GM21737 (cell line): ENCODE measurements around the gene MED4.

ENCODE experiments used
- ATAC-seq: cut with Tn5 transposase; IDR thresholded peaks from one replicate; pipeline ENCODE4 v1.9.1; 2021; ENCODE audit warnings: mild to moderate bottlenecking, moderate library complexity; ENCODE audit not compliant: unreplicated experiment

Gene MED4

DNA sequence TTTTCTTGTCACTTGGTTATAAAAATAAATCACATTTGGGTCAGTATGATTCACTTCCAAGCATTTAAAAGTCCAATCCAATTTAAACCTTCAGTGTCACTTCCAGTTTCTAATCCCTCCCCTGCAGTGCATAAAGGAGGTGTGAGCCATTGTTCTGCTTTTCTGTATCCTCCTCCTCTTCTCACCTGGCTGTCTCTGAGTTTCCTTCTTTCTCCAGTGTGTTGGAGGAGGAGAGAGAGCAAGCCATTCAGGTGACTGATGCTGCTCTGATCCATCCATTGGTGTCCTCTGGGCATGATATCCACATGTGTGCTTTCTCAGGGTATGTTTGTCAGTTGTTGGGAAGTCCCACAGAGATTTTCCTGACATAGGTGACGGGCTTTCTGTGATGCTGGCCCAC is 56.1 kb downstream of the MED4 start:
- ATAC-seq = no peak

DNA sequence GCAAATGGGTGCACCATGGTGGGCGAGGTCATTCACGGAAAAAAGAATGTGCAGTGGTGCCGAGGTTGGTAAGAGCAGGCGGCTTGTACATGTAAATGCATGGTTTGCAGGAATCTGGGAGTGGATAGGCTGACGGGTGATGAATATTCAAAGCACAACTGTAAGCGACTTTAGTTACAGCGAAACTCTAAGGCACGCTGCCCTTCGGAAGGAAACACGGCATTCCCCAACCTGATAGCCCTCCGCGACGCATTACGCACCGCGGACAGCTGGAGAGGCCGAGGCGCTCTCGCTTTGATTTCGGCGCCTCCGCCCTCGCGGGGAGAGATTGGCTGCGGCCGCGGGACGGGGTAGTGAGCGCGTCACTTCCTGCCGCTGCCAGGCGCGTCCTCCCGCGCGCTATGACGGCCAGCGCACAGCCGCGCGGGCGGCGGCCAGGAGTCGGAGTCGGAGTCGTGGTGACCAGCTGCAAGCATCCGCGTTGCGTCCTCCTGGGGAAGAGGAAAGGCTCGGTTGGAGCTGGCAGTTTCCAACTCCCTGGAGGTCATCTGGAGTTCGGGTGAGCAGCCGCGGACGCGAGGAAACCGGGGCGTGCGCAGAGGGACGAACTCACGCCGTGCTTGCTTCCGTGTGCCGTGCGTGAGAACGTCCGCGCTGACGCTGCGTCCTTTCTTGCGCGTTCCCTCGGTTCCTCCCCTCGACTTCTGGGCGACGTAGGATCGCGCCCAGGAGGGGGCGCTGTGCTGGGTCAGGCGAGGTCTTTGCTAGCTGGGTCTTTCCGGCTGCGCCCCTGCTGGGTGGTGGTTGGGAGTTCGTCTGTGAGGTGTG is 57.3 kb downstream of the MED4 start, which contains the start of gene NUDT15:
Gene NUDT15, plus strand, starts transcription at position 381 of the 828 bp plus-strand sequence. Its CDS starts 21 bp downstream, at position 402.
- peak; percentile 92 for ATAC-seq

DNA sequence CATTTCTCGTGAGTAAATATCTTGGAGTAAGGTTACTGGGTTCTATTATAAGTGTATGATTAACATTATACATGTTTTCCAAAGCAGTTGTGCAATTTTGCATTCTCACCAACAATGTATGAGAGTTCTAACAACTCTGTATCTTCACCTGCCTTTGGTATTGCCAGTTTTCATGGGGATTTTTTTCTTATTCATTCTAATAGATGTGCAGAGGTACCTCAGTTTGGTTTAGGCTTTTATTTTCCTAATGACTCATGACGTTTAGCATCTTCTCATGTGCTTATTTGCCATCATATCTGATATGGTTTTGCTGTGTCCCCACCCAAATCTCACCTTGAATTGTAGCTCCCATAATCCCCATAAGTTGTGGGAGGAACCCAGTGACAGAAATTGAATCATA is 65.0 kb downstream of the MED4 start:
- ATAC-seq = no peak

DNA sequence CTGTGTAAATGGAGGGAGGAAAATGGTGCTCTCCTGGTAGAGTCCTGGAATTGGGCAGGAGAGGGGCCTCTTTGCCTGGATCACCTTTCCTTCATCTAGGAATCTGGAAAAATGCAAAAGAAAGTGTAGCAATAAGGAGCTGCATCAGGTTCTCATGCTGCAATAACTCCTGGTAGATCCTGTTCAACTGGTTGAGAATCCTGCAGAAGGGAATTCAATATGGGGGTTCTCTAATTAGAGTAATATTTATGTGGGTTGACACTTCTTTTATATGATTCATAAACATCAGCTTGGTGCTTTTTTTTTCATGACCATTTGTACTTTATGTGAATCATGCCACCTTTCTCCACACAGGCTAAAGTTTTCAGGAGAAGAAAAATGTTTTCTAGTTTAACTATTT is 66.8 kb downstream of the MED4 start:
- no peak for ATAC-seq
